Prostate gland (tissue), 2 donors: ENCODE results near the gene FAM174A. TPM values are rescaled to one million over a fixed set of nuclear protein-coding genes. Genes with fewer than 3 reads are reported as not detected.

ENCODE experiments used
- DNase-seq: peaks from one replicate; pipeline ENCODE4 v3.0.0-alpha.2; 2019; ENCODE audit warnings: low spot score
- H3K27ac ChIP-seq, 2 donors: fragments of 200-600 bp; sonication (generic); 2 replicates each; pipeline ENCODE4 v1.5.1; 2017 to 2019
- H3K27me3 ChIP-seq: fragments of 200-600 bp; sonication (generic); replicated peaks from 2 replicates; pipeline ENCODE4 v1.5.1; 2019; ENCODE audit not compliant: insufficient read depth
- H3K36me3 ChIP-seq, 2 donors: fragments of 200-600 bp; sonication (generic); 1 replicate in 1 of 2; 2 replicates in 1 of 2; pipeline versions ENCODE4 v1.5.1 to v1.8.1; 2017 to 2019
- H3K4me1 ChIP-seq: fragments of 200-600 bp; sonication (generic); replicated peaks from 2 replicates; pipeline ENCODE4 v1.5.1; 2019
- H3K4me3 ChIP-seq, 2 donors: fragments of 200-600 bp; sonication (generic); 2 replicates each; pipeline ENCODE4 v1.5.1; 2017 to 2019
- H3K9me3 ChIP-seq: fragments of 200-600 bp; sonication (generic); 2 replicates; pipeline ENCODE4 v1.5.1; 2017
- CTCF ChIP-seq, 4 experiments: fragments of 200-600 bp in 2 of 4; fragments of 450-650 bp in 2 of 4; sonication (generic) in 2 of 4; IDR thresholded peaks; 1 replicate in 3 of 4; 2 replicates in 1 of 4; pipeline ENCODE4 v1.5.1; 2016 to 2019; ENCODE audit warnings: antibody characterized with exemption in 4 of 4, mild to moderate bottlenecking in 2 of 4, moderate library complexity in 2 of 4
- POLR2A ChIP-seq: fragments of 450-650 bp; IDR thresholded peaks from one replicate; pipeline ENCODE4 v1.6.1; 2016; ENCODE audit warnings: antibody characterized with exemption, mild to moderate bottlenecking
- POLR2AphosphoS5 ChIP-seq: sonication (generic); formaldehyde crosslinking; IDR thresholded peaks from one replicate; pipeline ENCODE4 v1.6.1; 2017; ENCODE audit warnings: antibody characterized with exemption
- WGBS: methylation state at CpG from one replicate; pipeline ENCODE4 v1.1.5; 2018; 5-methylcytosine and 5-hydroxymethylcytosine counted together
- intact Hi-C: fragments of 100-400 bp; cut with DNase I; formaldehyde crosslinking; loops from one replicate; pipeline ENCODE4 v1.14.2; 2022
- total RNA-seq, 2 donors: library from RNA; depleted of rRNA; stranded (reverse); fragments of >200 nt; gene quantifications; one replicate each; pipeline ENCODE4 v1.1.0, GENCODE V29; 2016

The FAM174A gene
- total RNA-seq, 2 donors from 2014 or later = 41.6 to 74.5 TPM

DNA sequence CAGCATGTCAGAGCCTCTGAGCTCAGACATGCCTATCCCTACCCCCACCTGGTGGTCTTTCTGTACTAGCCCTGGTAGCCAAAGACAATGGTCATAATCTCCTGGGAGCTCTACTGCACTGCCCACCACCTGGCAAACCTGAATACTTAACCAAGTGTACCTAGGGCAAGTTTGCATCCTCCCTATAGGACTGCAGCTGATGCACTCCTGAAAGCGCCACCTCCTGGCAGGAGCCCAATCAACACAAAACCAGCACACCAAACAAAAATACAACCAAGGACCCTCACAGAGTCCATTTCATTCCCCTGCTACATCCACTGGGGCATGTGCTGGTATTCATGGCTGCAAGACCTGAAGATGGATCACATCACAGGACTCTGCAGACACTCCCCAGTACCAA is 14.8 kb upstream of the FAM174A start:
- no peak for TF ChIP-seq POLR2AphosphoS5
- TF ChIP-seq CTCF (IDR thresholded peaks at IDR 0.05) = no peak
- TF ChIP-seq POLR2A = no peak
- intact Hi-C loops = no loop called here
- Histone ChIP-seq H3K27ac (no peak overlapping the region), H3K9me3 (no peaks in the 10 kb centered on the region), H3K27me3 (no peaks in the 10 kb centered on the region), H3K4me3 (no peak overlapping the region), H3K4me1 (no peaks in the 10 kb centered on the region), H3K36me3 (no peaks in the 10 kb centered on the region)
- 91% methylated on average over 1 of the region's 1 CpG for WGBS
- no peak for DNase-seq

GRCh38 chr5:100537946-100538345 is 2.8 kb downstream of the FAM174A start:
- TF ChIP-seq POLR2AphosphoS5 = no peak
- no peak for TF ChIP-seq POLR2A
- TF ChIP-seq CTCF (IDR thresholded peaks at IDR 0.05) = no peak
- H3K27me3 ChIP-seq = no peaks in the 10 kb centered on the region
- no peak overlapping the region for H3K4me3 ChIP-seq
- no peaks in the 10 kb centered on the region for H3K9me3 ChIP-seq
- intact Hi-C loops = no loop called here
- no peaks in the 10 kb centered on the region for H3K4me1 ChIP-seq
- 71% methylated on average over 1 of the region's 1 CpG for WGBS
- no peak for DNase-seq
- H3K36me3 ChIP-seq = no peaks in the 10 kb centered on the region
- H3K27ac ChIP-seq = no peak overlapping the region

- Histone ChIP-seq H3K9me3 (no peaks in the 10 kb centered on the region), H3K36me3 (no peaks in the 10 kb centered on the region), H3K4me1 (no peaks in the 10 kb centered on the region), H3K27ac (no peak overlapping the region), H3K4me3 (no peak overlapping the region), H3K27me3 (no peaks in the 10 kb centered on the region)
- no peak for DNase-seq
- 53% methylated on average over 3 of the region's 3 CpGs for WGBS
- no peak for TF ChIP-seq CTCF (IDR thresholded peaks at IDR 0.05)
- no peak for TF ChIP-seq POLR2AphosphoS5
- no peak for TF ChIP-seq POLR2A
- intact Hi-C loops = no loop called here
These were observed 4.3 kb downstream of the FAM174A start for GRCh38 chr5:100539519-100539918.

DNA sequence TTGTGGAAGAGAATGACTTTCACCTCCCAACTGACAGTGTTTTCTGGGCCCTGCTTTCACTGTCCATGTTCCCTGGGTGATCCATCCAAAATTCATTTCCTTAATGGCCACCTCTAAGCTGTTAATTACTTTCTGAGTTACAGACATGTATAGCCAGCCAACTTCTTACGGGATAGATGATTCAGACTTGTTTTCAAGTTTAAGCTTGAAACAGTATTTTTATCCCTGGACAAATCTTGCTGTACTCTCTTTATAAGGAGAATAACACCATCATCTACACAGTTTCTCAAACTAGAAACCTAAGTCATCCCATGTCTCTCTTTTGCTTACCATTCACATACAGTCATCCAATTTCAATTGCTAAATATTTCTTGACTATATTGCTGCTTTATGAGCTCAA is 6.9 kb downstream of the FAM174A start:
- Histone ChIP-seq H3K36me3 (no peaks in the 10 kb centered on the region), H3K4me3 (no peak overlapping the region), H3K4me1 (no peaks in the 10 kb centered on the region), H3K27me3 (no peaks in the 10 kb centered on the region), H3K9me3 (no peaks in the 10 kb centered on the region), H3K27ac (no peak overlapping the region)
- intact Hi-C loops = no loop called here
- no peak for DNase-seq
- 57% methylated on average over 1 of the region's 1 CpG for WGBS
- no peak for TF ChIP-seq POLR2A

GRCh38 chr5:100546001-100546400 is 10.8 kb downstream of the FAM174A start:
- TF ChIP-seq POLR2A (no peak), CTCF (IDR thresholded peaks at IDR 0.05) (no peak)
- no peaks in the 10 kb centered on the region for H3K9me3 ChIP-seq

More at GRCh38 chr5:100546001-100546400, 10.8 kb downstream of the FAM174A start:
- no peaks in the 10 kb centered on the region for H3K36me3 ChIP-seq
- H3K4me1 ChIP-seq = no peaks in the 10 kb centered on the region
- 94% methylated on average over 1 of the region's 1 CpG for WGBS
- no peak overlapping the region for H3K4me3 ChIP-seq
- no peaks in the 10 kb centered on the region for H3K27me3 ChIP-seq
- intact Hi-C loops = no loop called here
- no peak for DNase-seq
- H3K27ac ChIP-seq = no peak overlapping the region
